Testis (tissue), 2 donors: ENCODE measurements around the gene CCDC54.

ENCODE experiments used
- CTCF ChIP-seq, 3 experiments: fragments of 450-650 bp in 2 of 3; fragments of 200-600 bp in 1 of 3; sonication (generic) in 1 of 3; IDR thresholded peaks; one replicate each; pipeline ENCODE4 v1.5.1; 2016 to 2019; ENCODE audit warnings: antibody characterized with exemption in 3 of 3, mild to moderate bottlenecking in 2 of 3, moderate library complexity in 1 of 3
- POLR2A ChIP-seq: fragments of 450-650 bp; IDR thresholded peaks from one replicate; pipeline ENCODE4 v1.6.1; 2017; ENCODE audit warnings: antibody characterized with exemption, mild to moderate bottlenecking, moderate library complexity

GRCh38 chr3:107365051-107365450 is 12.2 kb upstream of the CCDC54 start:
- TF ChIP-seq CTCF (IDR thresholded peaks at IDR 0.05) = no peak
- no peak for TF ChIP-seq POLR2A
